Vagina (tissue), 2 donors: ENCODE results near the gene HMGN2.

ENCODE experiments used
- CTCF ChIP-seq, 3 experiments: fragments of 450-650 bp in 2 of 3; fragments of 200-600 bp in 1 of 3; sonication (generic) in 1 of 3; IDR thresholded peaks; one replicate each; pipeline ENCODE4 v1.5.1; 2017 to 2019; ENCODE audit warnings: antibody characterized with exemption in 3 of 3, mild to moderate bottlenecking in 2 of 3, moderate library complexity in 2 of 3
- POLR2AphosphoS5 ChIP-seq, 2 donors: sonication (generic); formaldehyde crosslinking; IDR thresholded peaks; one replicate each; pipeline ENCODE4 v1.9.0; 2017; ENCODE audit warnings: antibody characterized with exemption in 2 of 2, mild to moderate bottlenecking in 2 of 2, low read depth in 1 of 2; ENCODE audit not compliant: insufficient read depth in 1 of 2

- no peak for TF ChIP-seq POLR2AphosphoS5 (IDR thresholded peaks at IDR 0.05; ENCODE audit: insufficient read depth in 1 of 2, low read depth in 1 of 2)
- no peak for TF ChIP-seq CTCF (IDR thresholded peaks at IDR 0.05)
Measured at GRCh38 chr1:26477446-26478152, 5.4 kb downstream of the HMGN2 start.
